HG02973 (cell line): ENCODE results near the gene CNGA1.
A peak's percentile ranks its signal among the peaks of the same experiment; 100 is the strongest.
"Not testable (repeated sequence)": the region's sequence is repeated elsewhere in the genome, so short reads cannot be mapped to it uniquely, and the experiment has no call there.

Source experiments
- ATAC-seq: cut with Tn5 transposase; IDR thresholded peaks from one replicate; pipeline ENCODE4 v1.9.1; 2021; ENCODE audit warnings: moderate library complexity; ENCODE audit not compliant: unreplicated experiment

Gene CNGA1

GRCh38 chr4:47974566-47974965 is 41.9 kb downstream of the CNGA1 start:
- no peak for ATAC-seq

- ATAC-seq, result no peak
These were observed 43.8 kb downstream of the CNGA1 start for GRCh38 chr4:47972721-47973120.

GRCh38 chr4:47972181-47972580 is 44.3 kb downstream of the CNGA1 start:
- peak; percentile 74 for ATAC-seq

GRCh38 chr4:47968847-47969246 is 47.6 kb downstream of the CNGA1 start:
- no peak for ATAC-seq

GRCh38 chr4:47954677-47955076 is 61.8 kb downstream of the CNGA1 start:
- ATAC-seq, result no peak

GRCh38 chr4:47954245-47954644 is 62.2 kb downstream of the CNGA1 start:
- no peak for ATAC-seq

- no peak for ATAC-seq
These were observed 70.4 kb downstream of the CNGA1 start for GRCh38 chr4:47945930-47946726.

GRCh38 chr4:47942081-47942819 is 74.2 kb downstream of the CNGA1 start:
- no peak for ATAC-seq

GRCh38 chr4:47939456-47939855 is 77.0 kb downstream of the CNGA1 start:
- ATAC-seq, result no peak

GRCh38 chr4:47936336-47936735 is 80.1 kb downstream of the CNGA1 start:
- ATAC-seq, result no peak

GRCh38 chr4:47933840-47934239 is 82.6 kb downstream of the CNGA1 start:
- no peak for ATAC-seq

- no peak for ATAC-seq
These were observed 85.3 kb downstream of the CNGA1 start for GRCh38 chr4:47930971-47931804.

- no peak for ATAC-seq
These were observed 86.7 kb downstream of the CNGA1 start for GRCh38 chr4:47929682-47930201.

- peak; percentile 82 for ATAC-seq
These were observed 89.7 kb downstream of the CNGA1 start for GRCh38 chr4:47926667-47927258.

GRCh38 chr4:47923261-47923608 is 93.2 kb downstream of the CNGA1 start:
- ATAC-seq, result not testable (repeated sequence)

GRCh38 chr4:47922436-47923260 is 93.8 kb downstream of the CNGA1 start:
- not testable (repeated sequence) for ATAC-seq

- not testable (repeated sequence) for ATAC-seq
These were observed 99.3 kb downstream of the CNGA1 start for GRCh38 chr4:47917163-47917562.

GRCh38 chr4:47915378-47915777 is 101.1 kb downstream of the CNGA1 start:
- no peak for ATAC-seq

- peak; percentile 17 for ATAC-seq
These were observed 101.6 kb downstream of the CNGA1 start for GRCh38 chr4:47914926-47915237.
